ENCODE measurements around the gene TRPM2. TPM values are rescaled to one million over a fixed set of nuclear protein-coding genes. Genes with fewer than 3 reads are reported as not detected.
A peak's percentile ranks its signal among the peaks of the same experiment; 100 is the strongest.

The TRPM2 gene
- total RNA-seq, 1 experiment from 2014 or later: 28.1 TPM

GRCh38 chr21:44456214-44456914 lies 102.9 kb downstream of the TRPM2 start:
- peaks cover 11% of the 10 kb centered on the region for H3K27me3 ChIP-seq (ENCODE audit: insufficient read depth, low read length)
- no peaks in the 10 kb centered on the region for H3K79me2 ChIP-seq (ENCODE audit: insufficient read depth, low read length)
- H3K4me3 ChIP-seq (replicated peaks in 1 of 2; ENCODE audit: low read depth in 1 of 2, low read length in 2 of 2): peak overlapping the region; percentile 48 to 62
- H3K9ac ChIP-seq (ENCODE audit: low read length): peak overlapping the region; percentile 72
- no peaks in the 10 kb centered on the region for H4K20me1 ChIP-seq (ENCODE audit: insufficient read depth)
- H3K9me3 ChIP-seq (ENCODE audit: control insufficient read depth in 1 of 2, insufficient read depth in 1 of 2, low read depth in 1 of 2, low read length in 2 of 2): no peaks in the 10 kb centered on the region
- intact Hi-C loops (cut with micrococcal nuclease): no loop called here
- no peaks in the 10 kb centered on the region for H3K36me3 ChIP-seq (ENCODE audit: control insufficient read depth in 1 of 2, insufficient read depth in 2 of 2, low read length in 2 of 2)
- TF ChIP-seq CTCF (IDR thresholded peaks at IDR 0.05 in 2 of 3, conservative IDR thresholded peaks at IDR 0.05 in 1 of 3; ENCODE audit: borderline replicate concordance in 1 of 3, insufficient read depth in 1 of 3, low read depth in 2 of 3, low read length in 2 of 3) (0 out of 6 replicates have a peak, but pooled peaks of 1 of the 3 experiments have one; percentile 1), CEBPB (IDR thresholded peaks at IDR 0.05; ENCODE audit: low read depth) (no peak), TCF7L2 (IDR thresholded peaks at IDR 0.05; ENCODE audit: borderline replicate concordance, extremely low read depth, insufficient read depth, insufficient read length) (no peak), ZBTB33 (IDR thresholded peaks at IDR 0.05; ENCODE audit: extremely low read depth, insufficient replicate concordance, low read length) (no peak), CBX3 (IDR thresholded peaks at IDR 0.05; ENCODE audit: low read depth) (no peak), RAD21 (IDR thresholded peaks at IDR 0.05; ENCODE audit: low read depth) (no peak)
- BruUV-seq (replicated peaks): TSS peak; percentile 15
- peak overlapping the region; percentile 90 for H3K4me2 ChIP-seq (ENCODE audit: low read length)
- ChIA-PET RAD21 (ENCODE audit: low non-redundant PET in 1 of 2, low total read pairs in 2 of 2, uncharacterized antibody in 2 of 2, unreplicated experiment in 2 of 2) (interaction anchor here in 1 of 2 experiments (0.8 kb wide), 1 partner anchor 159 kb away, joined by 4 read pairs; no protein-coding TSS in a partner anchor), POLR2A (no interaction called here), CTCF (interaction anchor here (0.6 to 1.4 kb wide), 3 partner anchors 9 to 15 kb away, joined by 3 to 4 read pairs (median 4); no protein-coding TSS in a partner anchor)
- H3K9me2 ChIP-seq (ENCODE audit: insufficient read depth): no peaks in the 10 kb centered on the region
- ATAC-seq (no peak), DNase-seq (ENCODE audit: low read depth, low spot score) (no peak)
- peak overlapping the region; percentile 24; the same call in 1 of the 2 replicates for H3K27ac ChIP-seq (ENCODE audit: low read depth, low read length)
- H2AFZ ChIP-seq (ENCODE audit: low read depth, low read length, poor library complexity, severe bottlenecking): no peak overlapping the region
- H3K4me1 ChIP-seq (ENCODE audit: control insufficient read depth in 1 of 2, insufficient read depth in 2 of 2, low read length in 2 of 2): peaks cover 6 to 10% of the 10 kb centered on the region in 2 experiments; a peak in 3 of 4 replicates
